GM18907 (cell line): Measurements from ENCODE around the gene ZMYM2.
"Not testable (repeated sequence)": the region's sequence is repeated elsewhere in the genome, so short reads cannot be mapped to it uniquely, and the experiment has no call there.

ENCODE experiments used
- ATAC-seq: cut with Tn5 transposase; IDR thresholded peaks from one replicate; pipeline ENCODE4 v1.9.1; 2021; ENCODE audit warnings: mild to moderate bottlenecking, moderate library complexity; ENCODE audit not compliant: unreplicated experiment

Gene ZMYM2

GRCh38 chr13:19958155-19959111, at the start of gene ZMYM2:
TSS of gene ZMYM2 (plus strand) at chr13:19958727. CDS start at chr13:19993073, 34,346 bp downstream.
- peak; percentile 83 for ATAC-seq

- no peak for ATAC-seq
These were observed 48.0 kb upstream of the ZMYM2 start for GRCh38 chr13:19910336-19911072.

DNA sequence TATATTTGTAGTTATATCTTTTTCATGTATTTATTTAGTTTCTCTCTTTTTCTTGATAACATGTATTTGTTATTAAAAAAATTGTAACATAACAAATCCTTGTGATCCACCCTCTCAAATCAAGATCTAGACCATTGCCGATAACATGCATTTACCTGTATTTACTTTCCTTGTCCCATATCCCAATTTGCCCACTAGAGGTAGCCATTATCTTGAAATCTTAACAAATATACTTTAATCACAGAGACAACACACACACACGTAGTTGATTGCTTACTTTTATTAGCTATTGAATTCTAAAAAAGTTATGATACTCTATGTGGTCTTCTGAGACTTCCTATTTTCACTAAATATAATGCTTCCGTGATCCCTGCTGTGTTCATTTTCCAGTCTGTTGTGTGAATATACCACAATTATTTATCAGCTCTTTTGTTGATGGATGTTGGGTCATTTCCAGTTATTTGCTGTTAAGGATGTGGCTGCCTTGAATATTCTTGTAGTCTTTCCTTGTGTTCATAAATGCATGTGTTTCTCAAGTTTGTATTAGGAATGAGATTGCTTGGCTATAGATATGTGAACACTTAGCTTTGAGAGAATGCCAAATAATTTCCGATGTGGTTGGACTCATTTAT, 31.3 kb upstream of the ZMYM2 start:
- ATAC-seq = no peak

DNA sequence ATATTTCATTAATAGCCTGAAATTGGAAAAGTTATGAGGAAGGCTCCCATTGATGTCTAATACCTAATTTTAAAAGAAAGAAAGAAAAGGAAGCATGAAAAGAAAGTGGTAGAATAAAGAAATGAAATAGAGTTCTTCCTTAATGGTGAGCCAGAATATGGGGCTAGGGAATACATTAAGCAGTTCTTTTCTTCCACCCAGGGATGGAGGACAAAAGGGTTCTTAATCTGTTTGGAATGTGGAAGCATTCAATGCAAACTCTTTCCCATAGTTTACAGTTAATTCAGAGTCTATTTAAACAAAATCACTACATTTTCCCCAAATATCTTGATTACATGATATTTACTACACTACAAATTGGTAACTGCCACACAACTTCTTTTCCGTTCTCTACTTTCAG, 18.4 kb upstream of the ZMYM2 start:
- no peak for ATAC-seq

DNA sequence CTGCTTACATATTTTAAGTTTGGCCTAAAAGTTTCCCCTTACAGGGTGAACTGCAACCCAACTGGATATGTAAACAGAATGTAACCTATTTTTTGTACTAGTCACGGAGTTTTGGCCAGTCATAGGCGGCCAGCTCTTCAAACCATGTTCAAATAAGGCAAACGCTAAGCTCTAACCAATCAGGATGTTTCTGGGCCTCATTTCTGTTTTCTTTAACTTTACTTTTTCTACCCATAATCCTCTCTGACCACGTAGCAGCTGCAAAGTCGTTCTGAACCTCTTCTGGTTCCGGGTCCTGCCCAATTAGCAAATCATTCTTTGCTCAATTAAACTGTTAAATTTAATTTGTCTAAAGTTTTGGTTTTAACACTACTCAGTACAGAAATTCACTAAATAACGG, 8.2 kb upstream of the ZMYM2 start:
- ATAC-seq = no peak

GRCh38 chr13:19952850-19953249, 5.7 kb upstream of the ZMYM2 start:
- no peak for ATAC-seq

GRCh38 chr13:19955873-19956559, 2.5 kb upstream of the ZMYM2 start:
- no peak for ATAC-seq

DNA sequence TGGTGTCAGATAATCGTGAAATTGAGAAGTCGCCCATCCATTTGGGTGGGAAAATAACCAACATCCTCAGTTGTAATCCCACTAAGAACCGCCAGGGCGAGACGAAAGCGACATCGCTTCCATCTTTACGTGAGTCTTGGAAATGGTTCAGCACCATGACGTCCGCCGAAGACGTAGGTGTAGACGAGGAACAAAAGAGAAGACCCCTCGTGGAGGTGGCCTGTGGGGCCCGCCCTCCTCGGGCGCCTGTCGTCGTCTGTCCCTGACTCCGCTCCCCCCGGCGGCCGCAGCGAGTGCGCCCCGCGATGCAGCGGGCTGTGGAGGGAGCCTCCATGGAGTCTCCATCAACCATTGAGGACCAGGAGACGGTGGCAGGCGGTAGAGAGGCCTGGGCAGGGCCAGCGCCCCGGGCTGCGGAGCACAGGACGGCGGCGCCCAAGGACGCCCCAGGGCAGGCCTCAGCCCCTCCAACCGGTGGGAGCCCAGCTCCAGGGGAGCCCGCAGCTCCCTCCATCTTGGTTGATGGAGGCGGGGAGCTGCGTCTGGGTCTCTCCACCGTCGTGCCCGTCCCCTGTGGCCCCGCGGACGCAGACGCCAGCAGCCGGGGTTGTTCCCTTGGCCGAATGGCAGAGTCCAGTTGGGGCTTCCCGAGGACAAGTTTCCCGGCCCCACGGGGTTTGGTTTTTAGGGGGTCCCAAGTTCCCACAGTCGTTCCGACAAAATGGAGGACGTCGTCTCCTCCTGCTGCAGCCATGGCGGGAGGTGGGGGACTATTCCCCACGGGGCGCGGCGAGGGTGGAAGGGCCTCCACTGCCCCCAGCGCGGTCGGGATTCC, 990 bp upstream of the ZMYM2 start:
- ATAC-seq = peak; percentile 28

DNA sequence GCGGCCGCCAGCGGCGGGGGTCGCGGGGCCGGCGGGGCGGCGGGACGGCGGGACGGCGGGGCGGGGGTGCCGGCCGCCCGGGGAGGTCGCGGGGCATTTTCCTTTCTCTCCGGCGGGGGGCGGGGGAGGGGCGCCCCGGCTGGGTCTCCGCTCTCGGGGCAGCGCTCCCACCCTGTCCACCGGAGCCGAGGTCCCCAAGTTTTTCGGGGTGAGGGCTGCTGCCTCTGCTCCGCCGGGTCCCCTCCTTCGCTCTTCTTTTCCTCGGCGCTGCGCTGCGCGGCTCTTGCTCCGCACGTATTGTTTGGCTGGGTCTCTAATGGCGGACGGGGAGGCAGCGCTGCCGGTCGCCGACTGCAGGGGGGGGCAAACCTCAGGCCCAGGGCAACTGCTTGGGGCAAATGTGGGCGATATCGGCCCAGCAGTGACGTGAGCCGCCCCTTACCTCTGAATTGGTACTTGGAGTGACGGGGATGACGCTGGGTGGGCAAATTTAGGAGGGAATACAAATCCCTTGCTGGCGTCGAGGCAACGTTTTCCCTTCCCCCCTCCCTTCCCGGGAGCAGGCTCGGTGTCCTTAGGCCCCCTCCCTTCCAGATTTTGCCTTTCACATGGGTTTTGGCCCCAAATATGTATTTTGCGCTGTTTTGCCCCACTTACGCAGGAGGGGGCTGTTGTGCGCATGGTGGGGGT, 759 bp downstream of the ZMYM2 start:
- ATAC-seq = peak; percentile 18

GRCh38 chr13:19959831-19960652, 1.5 kb downstream of the ZMYM2 start:
- peak; percentile 49 for ATAC-seq

DNA sequence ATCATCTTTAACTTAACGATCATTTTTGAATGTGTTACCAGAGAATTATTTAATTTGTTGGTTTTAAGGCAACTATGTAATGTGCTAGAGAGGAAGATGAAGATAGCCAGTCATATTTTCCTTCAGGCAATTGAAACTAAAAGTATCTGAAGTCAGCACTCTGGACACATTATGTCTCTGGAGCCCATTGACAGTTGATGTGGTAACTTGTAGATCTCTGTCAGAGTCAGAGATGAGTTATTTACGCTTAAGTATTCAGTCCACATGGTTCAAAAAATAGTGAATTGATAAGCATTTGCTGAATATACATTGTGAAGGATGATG, 2.1 kb downstream of the ZMYM2 start:
- ATAC-seq = no peak

DNA sequence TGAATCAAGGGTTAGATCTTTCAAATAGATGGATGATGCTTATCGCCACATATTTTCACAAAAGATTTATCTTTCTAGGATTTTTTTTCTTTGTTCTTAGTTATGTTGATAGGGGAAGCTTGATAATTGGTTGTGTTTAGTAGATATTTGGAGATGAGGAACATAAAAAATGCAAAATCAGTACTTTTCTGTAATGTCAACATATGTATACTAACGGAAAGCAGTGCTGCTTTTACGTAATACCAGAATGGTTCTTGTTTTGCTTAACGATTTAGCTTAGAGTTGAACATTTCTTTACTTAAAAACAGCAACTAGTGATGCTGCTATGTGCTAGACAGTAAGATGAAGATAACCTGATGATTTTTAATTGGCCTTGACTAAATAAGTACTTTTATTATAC, 3.0 kb downstream of the ZMYM2 start:
- ATAC-seq = no peak

DNA sequence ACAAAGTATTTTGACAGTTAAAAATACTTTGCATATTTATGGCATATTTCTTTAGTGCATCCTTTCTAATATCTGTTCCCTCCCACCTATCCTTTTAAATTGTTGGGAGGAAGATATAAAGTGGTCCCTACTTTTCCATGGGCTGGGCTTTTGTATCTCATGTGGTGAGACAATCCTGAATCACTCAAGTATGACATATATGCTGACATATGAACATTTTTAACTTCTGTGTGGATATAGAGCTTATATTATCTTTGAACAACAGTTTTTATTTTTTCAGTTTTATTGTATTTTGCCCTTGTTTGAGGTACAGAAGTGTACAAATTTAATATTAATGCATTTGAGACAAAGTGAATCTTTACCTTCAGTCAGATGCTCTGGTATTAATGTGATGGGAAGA, 3.4 kb downstream of the ZMYM2 start:
- no peak for ATAC-seq

DNA sequence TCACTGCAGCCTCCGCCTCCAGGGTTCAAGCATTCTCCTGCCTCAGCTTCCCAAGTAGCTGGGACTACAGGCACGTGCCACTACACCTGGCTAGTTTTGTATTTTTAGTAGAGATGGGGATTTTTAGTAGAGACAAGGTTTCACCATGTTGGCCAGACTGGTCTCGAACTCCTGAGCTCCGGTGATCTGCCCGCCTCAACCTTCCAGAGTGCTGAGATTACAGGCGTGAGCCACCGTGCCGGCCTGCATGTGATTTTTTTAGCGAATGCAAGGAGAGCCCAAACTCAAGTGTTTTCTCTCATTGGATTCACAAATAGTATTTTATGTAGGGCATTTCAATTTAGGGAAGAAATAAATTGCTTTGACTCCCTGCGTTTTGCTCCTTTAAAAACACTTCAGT, 4.4 kb downstream of the ZMYM2 start:
- no peak for ATAC-seq

DNA sequence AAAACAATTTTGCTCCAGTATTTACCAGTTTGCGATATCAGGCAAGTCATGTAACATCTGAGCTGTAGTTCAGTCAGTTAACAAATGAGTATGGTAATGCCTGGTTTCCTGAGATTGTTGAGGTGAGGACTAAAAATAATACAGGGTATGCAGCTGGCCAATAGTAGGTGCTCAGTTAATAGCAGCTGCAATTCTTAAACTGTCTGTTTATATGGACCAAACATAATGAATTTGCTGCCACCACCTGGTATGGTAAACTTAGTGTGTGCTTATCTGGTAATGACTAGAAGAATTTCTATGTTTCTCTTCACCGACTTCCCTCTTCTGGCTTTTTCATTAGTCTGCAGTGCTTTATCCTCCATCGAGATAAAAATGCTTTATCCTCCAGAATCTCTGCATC, 9.1 kb downstream of the ZMYM2 start:
- peak; percentile 75 for ATAC-seq

- not testable (repeated sequence) for ATAC-seq
These were observed 16.0 kb downstream of the ZMYM2 start for GRCh38 chr13:19974498-19975009.

DNA sequence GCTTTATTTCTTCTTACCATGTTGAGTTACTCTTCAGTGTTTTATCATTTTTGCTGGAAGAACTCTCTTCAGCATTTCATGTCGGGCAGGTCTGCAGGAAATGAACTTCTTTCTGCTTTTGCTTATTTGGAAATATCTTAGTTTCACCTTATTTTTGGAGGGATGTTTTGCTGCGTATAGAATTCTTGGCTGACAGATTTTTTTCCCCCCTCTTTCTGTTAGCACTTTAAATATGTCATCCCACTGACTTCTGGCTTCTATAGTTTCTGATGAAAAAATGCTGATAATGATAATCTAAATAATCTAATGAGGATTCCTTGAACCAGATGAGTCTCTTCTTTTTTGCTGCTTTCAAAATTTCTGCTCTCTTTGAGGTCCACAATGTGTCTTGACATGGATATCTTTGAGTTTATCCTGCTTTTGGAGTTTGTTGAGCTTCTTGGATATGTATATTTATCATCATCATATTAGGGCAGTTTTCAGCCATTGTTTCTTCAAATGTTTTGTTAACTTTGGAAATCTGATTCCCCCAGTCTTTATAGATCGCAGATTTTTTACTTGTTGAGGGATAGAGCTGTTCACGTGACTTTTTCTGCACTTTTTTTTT, 20.4 kb downstream of the ZMYM2 start:
- ATAC-seq = no peak

GRCh38 chr13:19981685-19982238, 23.2 kb downstream of the ZMYM2 start:
- no peak for ATAC-seq
